ENCODE measurements around the gene ATP10B.

DNA sequence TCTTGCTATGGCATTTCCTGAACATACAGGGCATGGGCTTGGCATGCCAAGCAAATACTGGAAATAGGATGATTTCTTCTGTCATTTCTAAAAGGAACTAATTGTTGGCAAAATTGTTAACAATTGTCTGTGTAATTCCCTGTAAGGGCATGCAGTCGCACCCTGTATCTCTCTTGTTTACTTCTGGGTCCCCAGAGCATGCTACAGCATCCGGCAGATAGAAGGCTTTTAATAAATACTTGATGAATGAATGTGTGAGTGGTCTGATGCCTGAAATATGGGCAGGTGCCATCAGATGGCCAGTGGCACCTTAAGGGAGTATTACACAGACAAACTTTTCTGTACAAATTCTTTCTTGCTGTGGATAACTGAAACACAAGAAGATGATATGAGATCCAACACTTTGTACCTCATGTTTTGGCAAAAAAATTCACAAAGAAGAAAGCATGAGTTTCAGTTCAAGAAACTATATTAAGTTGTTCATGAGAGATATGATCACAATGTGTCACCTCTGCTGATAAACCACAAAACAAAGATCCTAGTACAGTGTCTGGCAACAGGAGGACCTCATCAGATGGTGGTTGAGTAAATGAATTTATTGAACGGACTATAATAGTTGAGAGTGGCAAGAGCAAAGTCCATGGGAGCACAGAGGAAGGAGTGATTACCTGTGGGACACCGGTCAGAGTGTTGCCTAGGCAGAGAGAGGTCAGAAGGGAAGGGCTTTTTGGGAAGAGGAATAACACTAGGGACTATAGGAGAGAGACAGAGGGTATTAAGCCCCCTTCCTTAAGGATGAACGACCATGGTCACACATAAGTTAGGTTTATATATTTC, 194.2 kb downstream of the ATP10B start:
- TF ChIP-seq, protein P1, sequence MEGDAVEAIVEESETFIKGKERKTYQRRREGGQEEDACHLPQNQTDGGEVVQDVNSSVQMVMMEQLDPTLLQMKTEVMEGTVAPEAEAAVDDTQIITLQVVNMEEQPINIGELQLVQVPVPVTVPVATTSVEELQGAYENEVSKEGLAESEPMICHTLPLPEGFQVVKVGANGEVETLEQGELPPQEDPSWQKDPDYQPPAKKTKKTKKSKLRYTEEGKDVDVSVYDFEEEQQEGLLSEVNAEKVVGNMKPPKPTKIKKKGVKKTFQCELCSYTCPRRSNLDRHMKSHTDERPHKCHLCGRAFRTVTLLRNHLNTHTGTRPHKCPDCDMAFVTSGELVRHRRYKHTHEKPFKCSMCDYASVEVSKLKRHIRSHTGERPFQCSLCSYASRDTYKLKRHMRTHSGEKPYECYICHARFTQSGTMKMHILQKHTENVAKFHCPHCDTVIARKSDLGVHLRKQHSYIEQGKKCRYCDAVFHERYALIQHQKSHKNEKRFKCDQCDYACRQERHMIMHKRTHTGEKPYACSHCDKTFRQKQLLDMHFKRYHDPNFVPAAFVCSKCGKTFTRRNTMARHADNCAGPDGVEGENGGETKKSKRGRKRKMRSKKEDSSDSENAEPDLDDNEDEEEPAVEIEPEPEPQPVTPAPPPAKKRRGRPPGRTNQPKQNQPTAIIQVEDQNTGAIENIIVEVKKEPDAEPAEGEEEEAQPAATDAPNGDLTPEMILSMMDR (conservative IDR thresholded peaks at IDR 0.05; ENCODE audit: low read length) = no peak
- no peak for TF ChIP-seq EZH2phosphoT487 (IDR thresholded peaks at IDR 0.05; ENCODE audit: borderline replicate concordance, low read depth, low read length)
